Urothelium cell line (cell line): ENCODE results near the gene HIBADH.
A peak's percentile ranks its signal among the peaks of the same experiment; 100 is the strongest.
"Not testable (repeated sequence)": the region's sequence is repeated elsewhere in the genome, so short reads cannot be mapped to it uniquely, and the experiment has no call there.

Experiments used
- DNase-seq: peaks from one replicate; pipeline ENCODE4 v3.0.0; 2011; ENCODE audit warnings: low spot score, mixed read lengths
- FAIRE-seq: peaks from 2 replicates; lab custom pipeline; 2011; peaks lifted over from hg19 to GRCh38; lab: Jason Lieb, UNC

HIBADH gene

DNA sequence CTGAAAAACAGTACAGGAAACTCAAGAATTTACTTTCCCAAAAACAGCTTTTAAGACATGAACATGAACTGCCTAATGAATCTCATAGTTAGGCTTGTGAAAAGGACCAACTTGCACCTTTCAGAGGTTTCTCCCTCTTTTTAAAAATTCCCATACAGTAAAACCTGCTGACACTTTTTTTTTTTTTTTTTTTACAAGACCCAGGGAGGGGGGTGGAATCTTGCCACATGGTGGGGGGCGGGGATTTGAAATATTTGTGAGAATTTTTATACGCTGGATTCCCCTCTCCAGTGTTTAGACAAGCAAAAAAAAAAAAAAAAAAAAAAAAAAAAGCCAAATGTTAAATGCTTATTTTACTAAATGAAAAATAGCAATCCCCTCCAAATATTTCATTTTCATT lies 57.4 kb downstream of the HIBADH start:
- FAIRE-seq (no peak), DNase-seq (peak; percentile 11)

DNA sequence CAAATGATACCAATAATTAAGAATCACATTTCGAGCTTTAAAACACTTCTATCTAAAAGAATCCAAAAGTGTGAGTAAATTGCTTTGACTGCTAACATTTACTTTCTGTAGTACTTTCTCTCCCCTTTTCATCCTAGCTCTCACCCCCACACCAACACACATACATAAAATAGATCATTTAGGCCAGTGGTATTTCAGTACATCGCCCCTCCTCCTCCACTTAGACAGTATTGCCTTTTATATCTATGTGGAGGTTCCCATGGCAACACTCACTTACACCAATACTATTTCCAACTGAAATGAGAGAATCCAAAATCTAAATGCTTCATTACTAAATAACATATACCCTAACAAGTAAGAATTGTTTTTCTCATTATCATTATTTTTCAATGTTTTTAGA lies 58.9 kb downstream of the HIBADH start:
- DNase-seq: no peak
- FAIRE-seq: no peak

DNA sequence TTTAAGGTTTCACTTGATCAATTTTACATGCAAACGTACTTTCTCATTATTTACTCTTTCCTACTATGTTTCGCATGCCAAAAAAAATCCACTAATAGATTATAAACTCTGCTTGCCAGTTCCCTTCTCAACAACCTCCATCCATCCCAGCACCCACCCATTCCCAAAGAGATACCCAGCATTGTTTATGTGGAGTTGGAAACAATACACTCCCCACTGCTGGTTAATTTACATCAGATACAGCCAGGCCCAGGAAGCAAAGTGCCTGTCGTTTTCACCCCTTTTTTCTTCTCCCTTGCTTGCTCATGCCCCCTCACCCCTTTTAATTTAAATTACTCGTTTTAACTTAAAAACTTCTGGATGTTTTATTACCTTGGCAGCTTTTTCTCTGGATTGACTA lies 59.9 kb downstream of the HIBADH start:
- DNase-seq (no peak), FAIRE-seq (no peak)

DNA sequence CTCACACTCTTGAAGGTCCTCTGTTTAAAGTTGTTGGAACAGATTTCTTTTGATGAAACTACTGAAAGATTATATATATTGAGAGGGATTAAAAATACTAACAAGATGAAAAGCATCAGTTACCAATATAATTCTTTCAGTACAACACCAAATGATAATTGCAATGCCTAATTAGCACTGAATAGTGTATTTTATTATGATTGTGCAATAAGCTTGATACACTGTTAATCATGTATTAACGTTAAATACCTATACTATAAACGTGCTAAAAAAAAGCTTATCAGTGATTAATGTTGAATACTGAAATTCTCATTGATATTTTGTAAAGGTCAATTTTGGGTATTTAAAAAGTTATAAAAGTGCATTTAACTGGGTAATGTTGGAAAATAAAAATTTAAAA lies 61.5 kb downstream of the HIBADH start:
- FAIRE-seq (no peak), DNase-seq (no peak)

DNA sequence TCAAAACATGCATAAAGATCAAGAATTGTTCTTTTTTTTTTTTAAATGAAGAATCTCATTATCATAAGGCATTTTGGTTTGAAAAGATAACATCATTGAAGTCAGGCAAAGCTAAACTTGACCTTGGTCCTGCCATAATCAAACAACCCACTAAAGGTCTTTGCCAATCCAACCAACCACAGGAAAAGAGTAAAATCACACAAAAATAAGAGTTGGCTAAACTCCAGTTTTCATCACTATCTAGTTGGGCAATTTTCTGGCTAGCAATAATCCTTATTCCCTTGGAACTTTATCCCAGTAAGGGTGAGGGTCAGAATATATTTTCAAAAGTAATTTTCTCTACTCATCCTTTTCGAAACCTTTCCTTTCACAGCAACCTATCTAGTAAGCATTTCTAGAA lies 62.4 kb downstream of the HIBADH start:
- no peak for DNase-seq
- no peak for FAIRE-seq

DNA sequence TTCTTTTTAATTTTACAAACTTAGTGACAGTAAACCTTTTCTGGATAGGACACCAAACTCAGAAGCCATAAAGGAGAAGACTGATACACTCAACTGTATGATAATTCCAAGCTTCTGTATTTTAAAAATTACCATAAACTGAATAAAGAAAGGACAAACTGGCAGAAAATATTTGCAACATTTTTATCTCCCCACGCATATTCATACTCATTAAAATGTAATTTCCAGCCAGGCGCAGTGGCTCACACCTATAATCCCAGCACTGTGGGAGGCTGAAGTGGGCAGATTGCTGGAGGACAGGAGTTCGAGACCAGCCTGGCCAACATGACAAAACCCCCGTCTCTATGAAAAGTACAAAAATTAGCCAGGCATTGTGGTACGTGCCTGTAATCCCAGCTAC lies 67.7 kb downstream of the HIBADH start:
- DNase-seq (no peak), FAIRE-seq (no peak)

DNA sequence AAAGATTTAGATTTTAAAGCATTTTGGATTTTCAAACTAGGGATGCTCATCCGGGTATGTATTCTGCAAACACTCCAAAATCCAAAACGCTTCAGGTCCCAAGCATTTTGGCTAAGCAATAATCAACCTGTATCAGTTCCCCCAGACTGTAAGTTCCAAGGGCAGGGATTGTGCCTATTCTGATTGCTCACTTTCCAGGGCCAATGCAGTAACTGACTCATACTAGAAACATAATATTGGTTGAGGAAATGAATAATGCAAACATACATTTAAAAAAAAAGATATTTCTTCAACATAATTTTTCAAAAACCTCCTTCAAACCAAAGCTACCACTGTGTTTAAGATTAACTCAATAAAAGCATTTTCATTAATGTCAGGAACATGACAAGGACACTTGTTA lies 69.5 kb downstream of the HIBADH start:
- DNase-seq (no peak), FAIRE-seq (no peak)

DNA sequence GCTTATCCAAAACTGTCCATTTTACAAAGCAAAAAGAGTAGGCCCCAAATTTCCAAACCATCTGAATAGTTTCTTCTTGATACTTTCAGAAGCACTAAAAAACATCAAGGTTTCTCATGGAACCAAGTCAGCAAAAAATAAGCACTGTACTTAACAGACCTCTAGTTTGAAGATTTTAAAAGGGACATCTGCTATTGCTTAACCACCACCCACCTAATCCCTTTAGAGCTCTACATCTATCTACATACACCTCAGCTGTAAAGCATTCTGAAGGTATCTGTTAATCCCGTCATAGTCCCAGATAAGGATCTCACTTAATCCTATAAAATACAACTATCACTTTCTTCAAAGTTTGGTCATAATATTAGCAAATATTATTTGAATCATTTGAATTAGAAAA lies 72.3 kb downstream of the HIBADH start:
- FAIRE-seq: no peak

DNA sequence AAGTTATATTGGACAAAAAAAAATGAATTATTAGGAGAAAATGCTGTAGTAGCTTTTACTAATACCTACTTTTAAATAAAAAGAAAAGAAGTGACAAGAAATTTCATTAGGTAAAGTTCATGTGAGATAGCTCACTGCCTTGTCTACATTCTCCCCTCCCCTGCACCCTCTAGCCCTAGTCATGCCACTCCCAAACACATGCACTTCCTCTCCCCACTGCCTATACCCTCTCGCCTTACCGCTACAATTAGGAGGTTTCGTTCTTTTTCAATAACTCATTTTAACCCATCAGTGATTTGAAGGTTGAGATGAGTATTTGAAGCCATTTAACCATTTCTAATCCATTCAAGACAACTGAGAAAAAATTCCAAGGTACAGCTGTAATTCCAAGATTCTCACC lies 75.3 kb downstream of the HIBADH start:
- DNase-seq: no peak
- FAIRE-seq: peak; percentile 30

More for the DNA sequence above, 72.3 kb downstream of the HIBADH start:
- no peak for DNase-seq

DNA sequence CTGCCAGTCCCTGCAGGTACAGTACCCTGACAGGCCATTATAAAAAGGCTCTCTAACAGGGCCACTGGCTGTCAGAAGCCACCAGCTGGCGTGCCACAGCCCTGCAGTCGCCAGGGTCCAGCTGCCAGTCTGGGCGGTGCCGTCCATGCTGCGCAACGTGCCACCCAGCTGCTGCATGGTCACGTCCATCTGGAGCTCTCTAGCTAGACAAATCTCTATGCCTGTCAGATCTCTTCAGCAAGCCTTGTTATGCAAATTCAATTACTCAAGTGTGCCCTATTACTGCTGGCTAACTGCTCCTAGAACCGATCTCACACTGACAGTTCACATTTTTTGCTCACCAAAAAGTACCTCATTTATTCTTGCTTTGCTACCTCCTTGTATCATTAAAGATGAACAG lies 75.9 kb downstream of the HIBADH start:
- peak; percentile 30 for FAIRE-seq
- no peak for DNase-seq

DNA sequence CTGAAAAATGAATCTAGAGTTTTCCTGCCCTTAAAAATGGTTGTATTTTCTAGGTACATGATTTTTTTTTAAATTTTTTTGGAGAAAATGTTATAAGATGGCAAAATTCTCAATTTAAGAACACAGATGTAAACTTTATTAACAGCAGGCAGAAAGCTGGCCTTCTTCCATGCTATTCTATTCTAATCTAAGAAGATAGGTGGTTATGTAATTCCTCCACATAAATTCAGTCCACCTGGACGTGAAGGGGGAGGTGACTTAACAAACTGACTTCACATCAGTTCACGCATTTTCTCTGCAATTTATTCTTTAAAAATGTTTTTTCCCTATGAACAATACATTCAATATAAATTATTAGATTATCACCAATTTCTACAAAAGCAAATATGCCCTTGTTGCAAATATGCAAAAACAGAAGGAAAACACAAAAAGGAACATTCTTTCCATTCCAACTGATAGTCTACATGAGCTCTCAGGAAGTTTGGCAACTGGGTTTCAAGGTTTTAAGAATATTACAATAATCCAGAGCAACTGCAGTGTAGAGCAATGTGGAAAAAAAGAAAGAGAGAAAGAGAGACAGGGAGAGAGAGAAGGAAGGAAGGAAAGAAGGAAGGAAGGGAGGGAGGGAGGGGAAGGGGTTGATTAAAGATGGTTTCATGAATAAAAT lies 76.8 kb downstream of the HIBADH start:
- DNase-seq: no peak
- no peak for FAIRE-seq

DNA sequence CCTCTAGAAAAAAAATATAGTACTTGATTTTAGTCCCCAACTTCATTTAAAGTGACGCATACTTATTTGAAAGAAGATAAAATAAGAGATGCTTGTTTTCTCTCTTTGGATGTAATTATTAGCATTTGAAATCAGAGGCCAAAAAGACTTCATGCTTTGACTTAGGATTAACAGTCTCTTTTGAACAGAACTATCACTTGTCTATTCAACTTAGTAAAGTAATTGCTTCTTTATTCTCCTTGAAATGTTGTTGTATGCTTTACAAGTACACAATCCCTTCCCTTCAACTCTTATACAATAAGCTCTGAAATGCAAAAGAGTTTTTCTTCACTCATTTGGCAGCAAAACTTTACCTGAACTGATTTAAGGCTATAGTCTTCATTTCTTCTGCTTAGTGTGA lies 80.8 kb downstream of the HIBADH start:
- no peak for DNase-seq
- FAIRE-seq: no peak

DNA sequence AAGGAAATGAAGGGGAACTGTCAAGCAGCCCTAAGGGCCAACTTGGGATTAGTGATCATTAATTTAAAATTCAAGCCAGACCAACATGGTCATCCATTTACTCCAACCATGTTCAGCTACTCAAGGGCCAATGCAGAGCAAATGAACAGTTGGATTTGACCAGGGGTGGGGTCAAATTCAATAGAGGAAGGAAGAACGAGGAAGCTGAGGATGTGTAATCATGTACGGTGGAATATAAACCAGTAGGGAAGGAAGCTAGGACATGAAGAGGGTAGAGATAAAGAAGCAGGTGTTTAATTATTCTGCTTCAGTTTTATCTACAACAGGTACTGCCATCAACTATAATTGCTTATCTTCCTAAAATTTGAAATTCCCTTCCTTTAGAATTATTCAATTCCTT lies 81.6 kb downstream of the HIBADH start:
- no peak for DNase-seq
- no peak for FAIRE-seq

DNA sequence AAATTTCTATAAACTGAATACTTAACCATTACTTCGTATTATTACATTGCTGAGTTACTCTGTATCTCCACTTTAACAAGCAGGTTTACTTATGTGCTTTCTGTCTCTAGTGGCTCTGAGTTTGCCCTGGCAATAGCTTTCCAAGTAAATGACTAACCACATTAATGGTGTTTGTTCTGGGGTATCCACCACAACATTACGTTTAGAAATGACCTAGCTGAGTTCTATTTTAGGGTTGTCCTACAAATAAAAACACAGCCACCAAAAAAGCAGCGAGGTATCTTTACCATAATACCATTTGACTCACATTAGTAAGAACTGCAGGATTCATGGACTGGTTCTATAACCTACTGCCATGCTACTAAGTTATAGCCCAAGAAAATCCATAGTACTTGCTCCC lies 83.1 kb downstream of the HIBADH start:
- FAIRE-seq (peak; percentile 23), DNase-seq (no peak)

DNA sequence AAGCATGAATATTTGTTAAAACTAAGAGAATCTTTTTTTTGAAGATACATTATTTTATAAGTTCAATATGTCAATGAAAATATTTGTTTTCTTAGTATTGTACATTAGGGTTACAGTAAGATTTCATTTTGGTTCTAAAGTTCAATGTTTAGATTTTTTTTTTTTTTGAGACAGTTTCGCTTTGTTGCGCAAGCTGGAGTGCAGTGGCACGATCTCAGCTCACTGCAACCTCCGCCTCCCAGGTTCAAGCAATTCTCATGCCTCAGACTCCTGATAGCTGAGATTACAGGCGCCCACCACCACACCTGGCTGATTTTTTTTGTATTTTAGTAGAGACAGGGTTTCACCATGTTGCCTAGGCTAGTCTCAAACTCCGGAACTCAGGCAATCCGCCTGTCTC lies 84.5 kb downstream of the HIBADH start:
- DNase-seq, FAIRE-seq: not testable (repeated sequence)

DNA sequence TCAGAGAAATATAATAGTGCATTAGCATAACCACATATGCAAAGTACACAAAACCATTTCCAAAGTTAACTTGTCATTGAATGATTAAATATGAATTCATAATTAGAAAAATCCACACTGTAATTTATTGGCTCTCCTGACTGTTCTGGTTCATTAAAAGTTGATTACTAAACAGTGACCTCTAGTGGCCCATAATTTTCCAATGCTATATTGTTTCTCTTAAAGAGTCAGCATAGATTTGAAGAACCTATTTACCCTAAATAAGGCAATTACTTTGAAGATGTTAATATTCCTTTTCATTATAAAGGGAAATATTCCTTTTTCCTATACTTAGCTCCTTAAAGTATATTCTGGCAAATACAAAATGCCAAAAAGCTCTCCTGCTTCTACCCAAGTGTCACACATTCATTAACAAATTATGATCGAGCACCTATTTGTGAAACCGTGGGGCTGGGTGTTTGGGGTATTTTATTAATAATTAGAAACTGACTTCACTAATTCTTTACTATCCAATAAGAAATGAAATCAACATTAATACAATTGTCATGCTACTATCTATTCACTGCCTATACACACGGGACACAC lies 86.2 kb downstream of the HIBADH start:
- FAIRE-seq: no peak
- peak; percentile 33 for DNase-seq

DNA sequence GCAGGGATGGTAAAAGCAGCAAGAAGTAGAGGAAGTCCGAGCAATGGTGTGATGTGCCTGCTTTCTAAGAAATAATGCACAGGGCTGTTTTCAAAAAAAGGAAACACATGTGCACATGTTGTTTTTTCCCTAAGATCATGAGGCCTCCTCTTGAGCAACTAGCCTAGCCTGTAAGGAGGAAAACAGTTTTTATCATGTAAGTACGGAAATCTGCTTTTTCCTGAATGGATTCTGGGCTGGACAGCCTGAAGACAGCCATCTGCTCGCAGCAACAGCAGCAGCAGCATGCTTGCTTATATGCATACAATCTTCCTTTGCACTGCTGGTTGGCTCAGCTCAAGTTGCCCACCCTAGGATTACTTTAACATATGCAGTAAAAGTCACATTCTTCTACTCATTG lies 87.1 kb downstream of the HIBADH start:
- DNase-seq: no peak
- FAIRE-seq: peak; percentile 59

DNA sequence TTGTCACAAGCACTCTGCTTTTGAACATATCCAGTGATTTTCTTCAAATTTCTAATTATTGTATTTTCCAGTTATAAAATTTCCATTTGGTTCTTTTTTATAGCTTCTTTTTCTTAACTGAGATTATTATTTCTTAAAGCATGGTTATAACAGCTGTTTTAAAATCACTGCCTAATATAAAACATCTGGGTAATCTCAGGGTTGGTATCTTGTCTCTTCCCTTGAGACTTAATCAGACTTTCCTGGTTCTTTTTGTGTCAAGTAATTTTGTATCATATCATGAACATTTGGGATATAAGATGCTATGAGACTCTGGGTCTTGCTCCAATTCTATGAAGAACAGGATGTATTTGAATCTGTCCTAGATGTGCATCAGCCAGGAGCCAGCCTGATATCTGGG lies 93.6 kb downstream of the HIBADH start:
- FAIRE-seq (no peak), DNase-seq (no peak)

DNA sequence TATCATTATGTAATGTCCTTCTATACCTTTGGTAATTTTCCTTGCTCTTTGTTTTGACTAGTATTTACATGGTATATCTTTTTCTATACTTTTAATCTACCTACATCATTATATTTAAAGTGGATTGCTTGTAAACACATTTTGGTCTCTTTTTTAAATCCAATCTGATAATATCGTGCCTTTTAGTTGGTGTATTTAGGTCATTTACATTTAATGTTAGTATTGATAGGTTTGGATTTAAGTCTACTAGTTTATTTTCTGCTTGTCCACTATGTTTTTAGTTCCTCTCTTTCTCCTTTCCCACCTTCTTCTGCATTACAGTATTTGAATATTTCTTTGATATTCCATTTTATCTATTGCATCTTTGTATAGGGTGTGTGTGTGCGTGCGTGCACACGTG lies 95.4 kb downstream of the HIBADH start:
- FAIRE-seq (no peak), DNase-seq (no peak)

DNA sequence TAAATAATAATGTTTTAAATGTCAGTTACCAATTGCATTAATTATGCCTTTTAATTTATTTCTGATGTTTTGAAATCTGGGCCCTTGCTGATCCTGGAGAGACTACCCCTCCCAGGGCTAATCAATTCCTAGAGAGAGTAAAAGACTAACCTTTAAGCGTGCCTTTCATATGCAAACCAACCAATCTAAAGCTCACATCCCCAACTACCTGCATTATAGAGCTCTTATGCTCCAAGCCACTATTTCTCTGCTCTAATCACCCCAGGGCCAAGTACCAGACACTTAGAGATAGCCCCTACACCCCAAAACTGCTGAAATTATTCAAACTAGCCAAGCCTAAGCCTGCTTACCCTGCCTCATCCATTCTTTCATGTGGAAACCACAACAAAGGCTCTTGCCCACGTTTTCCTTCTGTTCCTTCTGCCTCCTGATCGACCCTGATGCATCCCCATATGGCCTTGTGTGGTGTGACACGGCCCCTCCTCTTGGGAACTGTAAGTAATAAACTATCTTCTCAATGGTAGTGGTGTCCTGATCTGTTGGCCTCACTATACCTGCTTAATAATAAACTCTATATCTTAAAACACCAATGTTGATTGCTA lies 97.7 kb downstream of the HIBADH start:
- DNase-seq (no peak), FAIRE-seq (no peak)

DNA sequence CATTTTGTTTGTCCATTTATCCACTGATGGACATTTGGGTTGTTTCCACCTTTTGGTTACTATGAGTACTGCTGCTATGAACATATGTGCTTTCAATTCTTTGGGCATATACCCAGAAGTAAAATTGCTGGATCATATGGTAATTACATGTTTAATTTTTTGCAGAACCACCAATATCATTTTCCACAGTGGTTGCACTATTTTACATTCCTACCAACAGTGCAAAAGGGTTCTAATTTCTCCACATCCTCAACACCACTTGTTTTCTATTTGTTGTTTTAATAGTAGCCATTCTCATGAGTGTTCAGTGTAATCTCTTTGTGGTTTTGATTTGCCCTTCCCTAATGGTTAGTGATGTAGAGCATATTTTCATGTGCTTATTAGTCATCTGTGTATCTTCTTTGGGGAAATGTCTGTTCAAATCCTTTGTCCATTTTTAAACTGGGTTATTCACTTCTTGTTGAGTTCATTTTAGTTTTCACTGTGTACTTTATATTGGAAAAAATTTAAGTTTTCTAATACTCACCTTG lies 101.9 kb downstream of the HIBADH start:
- FAIRE-seq: no peak
- DNase-seq: no peak

DNA sequence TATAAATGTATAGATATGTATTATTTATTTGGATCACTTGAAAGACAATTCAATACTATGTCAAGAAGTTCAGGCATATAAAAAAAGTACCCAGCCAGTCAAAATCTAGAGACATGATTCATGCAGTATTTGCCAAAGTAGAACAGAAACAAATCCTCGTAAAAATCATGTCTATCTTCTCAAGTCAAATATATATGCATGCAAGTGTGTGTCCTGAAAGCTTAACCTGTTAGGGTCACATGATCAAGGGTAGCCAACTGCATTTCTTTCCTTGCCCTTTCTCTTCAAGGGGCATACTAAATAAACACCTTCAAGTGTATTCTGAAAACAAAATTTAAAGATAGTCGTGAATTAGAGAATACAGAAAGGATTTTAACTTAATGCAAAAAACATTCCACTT lies 107.0 kb downstream of the HIBADH start:
- FAIRE-seq: no peak
- no peak for DNase-seq
